ENCODE data around the gene PSD.
A peak's percentile ranks its signal among the peaks of the same experiment; 100 is the strongest.

The PSD gene

GRCh38 chr10:102393411-102394078 lies 25.0 kb downstream of the PSD start:
- no peak for DNase-seq (ENCODE audit: low read depth in 1 of 2, low spot score in 1 of 2)
- Histone ChIP-seq H3K4me3 (replicated peaks; ENCODE audit: insufficient read depth, low read length) (peak overlapping the region; percentile 75), H3K27ac (replicated peaks) (peak overlapping the region; percentile 79), H3K27me3 (ENCODE audit: insufficient read depth, poor library complexity, severe bottlenecking) (peaks cover 11% of the 10 kb centered on the region)
- TF ChIP-seq GABPA (IDR thresholded peaks at IDR 0.05; ENCODE audit: low read depth) (no peak), REST (IDR thresholded peaks at IDR 0.05; ENCODE audit: insufficient replicate concordance, low read depth) (no peak), POLR2AphosphoS5 (IDR thresholded peaks at IDR 0.05; ENCODE audit: low read depth) (no peak)
- TF ChIP-seq, protein P1, sequence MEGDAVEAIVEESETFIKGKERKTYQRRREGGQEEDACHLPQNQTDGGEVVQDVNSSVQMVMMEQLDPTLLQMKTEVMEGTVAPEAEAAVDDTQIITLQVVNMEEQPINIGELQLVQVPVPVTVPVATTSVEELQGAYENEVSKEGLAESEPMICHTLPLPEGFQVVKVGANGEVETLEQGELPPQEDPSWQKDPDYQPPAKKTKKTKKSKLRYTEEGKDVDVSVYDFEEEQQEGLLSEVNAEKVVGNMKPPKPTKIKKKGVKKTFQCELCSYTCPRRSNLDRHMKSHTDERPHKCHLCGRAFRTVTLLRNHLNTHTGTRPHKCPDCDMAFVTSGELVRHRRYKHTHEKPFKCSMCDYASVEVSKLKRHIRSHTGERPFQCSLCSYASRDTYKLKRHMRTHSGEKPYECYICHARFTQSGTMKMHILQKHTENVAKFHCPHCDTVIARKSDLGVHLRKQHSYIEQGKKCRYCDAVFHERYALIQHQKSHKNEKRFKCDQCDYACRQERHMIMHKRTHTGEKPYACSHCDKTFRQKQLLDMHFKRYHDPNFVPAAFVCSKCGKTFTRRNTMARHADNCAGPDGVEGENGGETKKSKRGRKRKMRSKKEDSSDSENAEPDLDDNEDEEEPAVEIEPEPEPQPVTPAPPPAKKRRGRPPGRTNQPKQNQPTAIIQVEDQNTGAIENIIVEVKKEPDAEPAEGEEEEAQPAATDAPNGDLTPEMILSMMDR (IDR thresholded peaks at IDR 0.05; ENCODE audit: insufficient read depth, low read length), result peak; percentile 64

DNA sequence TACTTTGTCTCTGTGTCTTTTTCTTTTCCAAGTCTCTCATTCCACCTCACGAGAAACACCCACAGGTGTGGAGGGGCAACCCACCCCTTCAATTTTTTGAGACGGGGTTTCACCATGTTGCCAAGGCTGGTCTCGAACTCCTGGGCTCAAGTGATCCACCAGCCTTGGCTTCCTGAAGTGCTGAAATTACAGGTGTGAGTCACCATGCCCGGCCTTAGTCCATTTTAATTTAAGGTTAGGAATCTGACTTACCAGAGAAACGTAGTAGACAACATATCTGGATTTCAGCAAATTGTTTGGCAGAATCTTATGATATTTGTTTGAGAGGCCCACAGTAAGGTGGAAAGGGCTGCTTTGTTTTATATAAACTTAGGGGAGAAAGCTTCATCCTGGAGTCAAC lies 26.3 kb downstream of the PSD start:
- H3K4me3 ChIP-seq (replicated peaks; ENCODE audit: insufficient read depth, low read length), result no peak overlapping the region
- H3K27ac ChIP-seq (replicated peaks), result no peak overlapping the region
- DNase-seq (ENCODE audit: low read depth in 1 of 2, low spot score in 1 of 2), result no peak
- peaks cover 11% of the 10 kb centered on the region for H3K27me3 ChIP-seq (ENCODE audit: insufficient read depth, poor library complexity, severe bottlenecking)
- TF ChIP-seq, protein P1 (IDR thresholded peaks at IDR 0.05; ENCODE audit: insufficient read depth, low read length), result no peak
- TF ChIP-seq POLR2AphosphoS5 (IDR thresholded peaks at IDR 0.05; ENCODE audit: low read depth) (no peak), GABPA (IDR thresholded peaks at IDR 0.05; ENCODE audit: low read depth) (no peak), REST (IDR thresholded peaks at IDR 0.05; ENCODE audit: insufficient replicate concordance, low read depth) (no peak), SPI1 (IDR thresholded peaks at IDR 0.05; ENCODE audit: borderline replicate concordance, low read depth) (no peak)

DNA sequence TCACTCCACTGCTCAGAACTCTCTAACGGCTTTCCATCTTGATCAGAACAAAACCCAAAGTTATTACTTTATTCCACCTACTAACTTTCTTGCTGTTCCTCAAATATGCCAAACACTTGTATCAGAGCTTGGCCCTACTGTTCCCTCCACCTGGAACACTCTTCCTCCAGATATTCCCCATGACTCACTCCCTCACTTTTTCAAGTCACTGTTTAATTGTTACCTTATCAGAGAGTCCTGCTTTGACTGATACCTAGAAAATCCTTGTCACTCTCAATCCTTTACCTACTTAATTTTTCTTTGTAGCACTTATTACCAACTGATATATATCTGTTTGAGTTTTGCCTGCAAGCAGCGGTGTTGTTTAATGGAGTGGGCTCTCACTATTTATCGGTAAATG lies 28.7 kb downstream of the PSD start:
- Histone ChIP-seq H3K27ac (replicated peaks) (no peak overlapping the region), H3K27me3 (ENCODE audit: insufficient read depth, poor library complexity, severe bottlenecking) (peaks cover 11% of the 10 kb centered on the region), H3K4me3 (replicated peaks; ENCODE audit: insufficient read depth, low read length) (no peak overlapping the region)
- TF ChIP-seq, protein P1 (IDR thresholded peaks at IDR 0.05; ENCODE audit: insufficient read depth, low read length), result no peak
- TF ChIP-seq SPI1 (IDR thresholded peaks at IDR 0.05; ENCODE audit: borderline replicate concordance, low read depth), result no peak
- no peak for TF ChIP-seq GABPA (IDR thresholded peaks at IDR 0.05; ENCODE audit: low read depth)
- no peak for TF ChIP-seq POLR2AphosphoS5 (IDR thresholded peaks at IDR 0.05; ENCODE audit: low read depth)
- no peak for TF ChIP-seq REST (IDR thresholded peaks at IDR 0.05; ENCODE audit: insufficient replicate concordance, low read depth)
- DNase-seq (ENCODE audit: low read depth in 1 of 2, low spot score in 1 of 2), result no peak
